Activated T-helper 1 cell treated with anti-CD3 and anti-CD28 coated beads, Interleukin-2, amount 50 U/mL, for 16 hours (primary cell): ENCODE results near the gene MRO.
"Not testable (repeated sequence)": the region's sequence is repeated elsewhere in the genome, so short reads cannot be mapped to it uniquely, and the experiment has no call there.

ENCODE experiments used
- DNase-seq, 2 donors: peaks; one replicate each; pipeline ENCODE4 v3.0.0-alpha.2; 2020; ENCODE audit warnings: low read depth in 1 of 2, low spot score in 1 of 2

The MRO gene

GRCh38 chr18:50819728-50820378 lies at the start of gene MRO:
TSS of gene MRO (minus strand) at chr18:50820016. CDS start at chr18:50809400, 10,616 bp downstream.
- DNase-seq = peak; percentile 57 to 60

- DNase-seq = no peak
Observed at GRCh38 chr18:50869150-50869549, 49.3 kb upstream of the MRO start.

- no peak for DNase-seq
Observed at GRCh38 chr18:50866765-50867164, 46.9 kb upstream of the MRO start.

GRCh38 chr18:50863840-50864375 lies 44.1 kb upstream of the MRO start:
- no peak for DNase-seq

- no peak for DNase-seq
Observed at GRCh38 chr18:50862401-50862800, 42.6 kb upstream of the MRO start.

GRCh38 chr18:50861617-50862016 lies 41.8 kb upstream of the MRO start:
- DNase-seq = no peak

DNA sequence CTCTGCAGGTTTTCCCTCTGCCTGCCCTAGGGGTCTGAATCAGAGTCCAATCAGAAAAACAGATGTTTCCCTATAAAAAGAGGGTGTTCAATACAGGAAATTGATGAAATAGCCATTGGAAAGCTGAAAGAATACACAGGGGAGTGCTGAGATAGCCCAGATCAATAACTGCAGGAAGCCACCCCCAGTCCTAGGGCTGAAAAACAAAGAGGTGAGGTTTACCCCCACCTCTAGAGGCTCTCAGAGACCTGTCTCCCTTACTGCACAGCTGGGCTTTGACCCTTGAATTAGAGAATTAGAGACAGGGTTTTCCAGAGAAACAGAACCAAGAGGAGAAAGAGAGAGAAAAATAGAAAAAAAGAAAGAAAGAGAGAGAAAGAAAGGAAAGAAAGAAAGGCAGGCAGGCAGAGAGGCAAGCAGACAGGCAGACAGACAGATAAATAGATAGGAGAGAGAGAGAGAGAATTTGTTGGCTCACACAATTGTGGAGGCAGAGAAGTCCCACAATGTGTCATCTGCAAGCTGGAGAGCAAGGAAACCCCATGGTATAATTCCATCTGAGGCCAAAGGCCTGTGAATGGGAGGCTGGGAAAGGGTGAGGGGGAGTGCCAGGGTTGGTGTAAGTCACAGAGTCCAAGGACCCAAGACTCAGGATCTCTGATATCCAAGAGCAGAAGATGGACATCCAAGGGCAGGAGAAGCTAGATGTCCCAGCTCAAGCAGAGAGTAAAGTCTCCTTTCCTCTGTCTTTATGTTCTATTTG lies 40.2 kb upstream of the MRO start:
- DNase-seq = no peak

DNA sequence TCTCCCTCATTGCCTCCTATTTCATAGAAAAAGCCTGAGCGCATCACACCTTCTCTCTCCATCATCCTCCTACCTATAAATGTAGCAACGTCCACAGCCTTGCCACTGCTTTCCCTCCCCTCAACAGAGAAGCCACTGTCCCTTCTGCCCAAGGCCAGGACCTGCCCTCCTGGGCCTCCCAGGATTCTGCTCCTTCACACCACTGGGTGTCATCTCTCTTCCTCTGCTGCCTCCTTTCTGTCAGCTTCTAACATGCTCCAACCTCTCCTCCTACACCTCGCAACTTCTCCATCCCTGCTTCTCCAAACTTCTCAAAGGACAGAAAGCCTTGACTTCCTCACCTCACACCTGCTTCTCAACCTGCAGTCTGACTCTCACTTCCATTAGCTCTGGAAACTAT lies 37.9 kb upstream of the MRO start:
- DNase-seq = no peak

DNA sequence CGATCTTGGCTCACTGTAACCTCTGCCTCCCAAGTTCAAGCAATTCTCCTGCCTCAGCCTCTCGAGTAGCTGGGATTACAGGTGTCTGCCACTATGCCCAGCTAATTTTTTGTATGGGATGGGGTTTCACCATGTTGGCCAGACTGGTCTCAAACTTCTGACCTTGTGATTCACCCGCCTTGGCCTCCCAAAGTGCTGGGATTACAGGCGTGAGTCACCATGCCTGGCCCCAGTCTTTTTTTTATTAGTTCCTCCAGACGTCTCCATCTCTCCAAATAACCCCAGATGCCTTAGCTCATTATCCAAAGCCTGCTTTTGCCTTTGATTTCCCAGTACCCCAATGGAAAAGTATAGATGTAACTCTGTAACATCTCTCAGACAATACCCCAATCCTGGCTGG lies 37.4 kb upstream of the MRO start:
- not testable (repeated sequence) for DNase-seq

GRCh38 chr18:50855976-50856757 lies 36.4 kb upstream of the MRO start:
- no peak for DNase-seq

DNA sequence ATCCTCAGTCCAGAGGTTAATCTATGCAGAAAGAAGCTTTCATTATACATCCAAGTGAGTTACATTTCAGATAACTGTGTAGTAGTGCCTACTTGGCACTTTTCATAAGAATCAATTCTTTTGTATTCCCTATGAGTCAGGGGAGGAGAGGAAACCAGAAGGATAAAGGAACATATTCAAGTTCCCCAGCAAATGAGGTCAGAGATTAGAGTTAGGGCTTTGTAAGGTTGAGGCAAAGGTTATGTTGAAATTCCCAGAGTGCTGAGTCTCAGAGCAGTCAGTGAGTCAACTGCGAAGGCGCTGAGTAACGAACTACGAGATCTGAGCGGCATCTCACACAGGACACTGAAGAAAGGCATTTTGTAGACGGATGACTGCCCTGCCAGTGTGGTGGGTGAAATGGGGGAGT lies 34.1 kb upstream of the MRO start:
- DNase-seq = no peak

DNA sequence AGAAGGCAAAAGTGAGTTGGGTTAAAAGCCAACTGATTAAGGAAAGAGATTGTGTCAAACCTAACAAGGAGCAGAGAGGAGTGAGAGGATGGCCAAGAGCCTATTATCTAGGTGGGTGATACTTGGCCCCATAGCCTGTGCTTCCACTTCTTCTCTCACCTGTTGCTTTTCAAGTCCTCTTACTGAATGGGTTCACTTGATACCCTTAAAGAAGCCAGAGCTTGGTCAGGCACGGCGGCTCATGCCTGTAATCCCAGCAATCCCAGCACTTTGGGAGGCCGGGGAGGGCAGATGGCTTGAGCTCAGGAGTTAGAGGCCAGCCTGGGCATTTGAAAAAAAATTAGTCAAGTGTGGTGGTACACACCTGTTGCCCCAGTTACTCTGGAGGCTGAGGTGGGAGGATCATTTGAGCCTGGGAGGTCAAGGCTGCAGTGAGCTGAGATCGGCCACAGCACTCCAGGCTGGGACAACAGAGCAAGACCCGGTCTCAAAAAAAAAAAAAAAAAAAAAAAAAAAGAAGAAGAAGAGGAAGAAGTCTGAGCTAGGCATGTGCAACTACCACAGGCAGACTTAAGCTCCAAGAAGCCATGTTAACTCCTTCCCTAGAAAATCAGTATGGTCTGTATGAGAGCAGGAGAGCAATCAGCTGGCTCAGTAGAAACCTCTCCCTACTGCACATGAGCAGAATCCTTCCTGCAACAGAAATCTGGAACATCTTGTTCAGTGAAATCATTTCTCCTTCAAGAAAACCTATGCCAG lies 30.7 kb upstream of the MRO start:
- DNase-seq = no peak

DNA sequence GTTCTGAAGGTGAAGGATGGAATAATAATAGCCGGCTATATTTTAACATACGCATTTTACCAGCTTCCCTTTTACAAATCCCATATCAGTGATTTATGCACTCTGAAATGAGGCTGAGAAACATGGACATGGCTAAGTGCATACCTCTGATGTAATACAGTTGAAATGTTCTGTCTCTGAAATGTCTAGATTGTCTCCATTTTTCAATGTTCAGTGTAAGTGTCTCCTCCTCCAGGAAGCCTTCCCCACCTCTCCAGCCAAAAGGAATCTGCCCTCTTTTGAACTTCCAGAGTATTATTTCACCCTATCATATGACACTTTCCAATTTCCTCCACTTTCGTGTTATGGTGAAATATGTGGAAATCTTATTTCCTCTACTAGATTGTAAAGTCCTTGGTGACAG lies 29.6 kb upstream of the MRO start:
- no peak for DNase-seq

DNA sequence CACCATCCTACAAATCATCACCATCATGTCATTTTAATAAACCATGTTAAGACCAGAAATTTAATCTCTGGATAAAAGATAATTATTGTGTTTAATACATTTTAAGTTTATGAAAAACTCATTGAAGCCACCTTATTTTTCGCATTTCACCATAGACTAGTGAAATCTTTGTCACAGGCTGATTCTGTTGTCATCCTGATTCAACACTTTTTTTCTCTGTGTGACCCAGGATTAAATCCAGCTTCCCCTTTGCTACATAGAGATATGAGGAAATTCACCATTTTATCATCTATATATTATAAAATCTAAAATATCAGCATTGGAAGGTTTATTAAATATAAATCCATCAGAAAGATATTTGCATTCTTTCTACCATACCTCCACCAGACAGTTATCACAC lies 29.2 kb upstream of the MRO start:
- no peak for DNase-seq

DNA sequence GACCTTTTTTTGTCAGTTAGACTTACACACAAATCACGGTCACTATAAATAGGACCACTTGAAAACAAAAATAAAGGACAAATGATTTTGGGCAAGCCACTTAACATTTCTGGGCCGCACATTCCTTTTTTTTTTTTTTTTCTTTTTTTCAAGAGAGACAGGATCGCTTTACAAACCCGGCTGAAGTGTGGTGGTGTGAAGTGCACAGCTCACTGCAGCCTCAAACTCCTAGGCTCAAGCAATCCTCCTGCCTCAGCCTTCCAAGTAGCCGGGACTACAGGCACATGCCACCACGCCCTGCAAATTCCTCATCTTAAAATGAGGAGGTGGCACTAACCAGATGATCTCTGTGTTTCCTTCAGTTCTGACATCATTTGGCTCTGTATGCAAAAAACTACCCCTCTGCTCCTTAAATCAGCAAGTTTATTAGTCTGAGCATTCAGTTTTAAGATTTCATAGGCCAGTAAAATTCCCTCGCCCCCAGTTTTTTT lies 28.3 kb upstream of the MRO start:
- no peak for DNase-seq

GRCh38 chr18:50847192-50847591 lies 27.4 kb upstream of the MRO start:
- DNase-seq = no peak

DNA sequence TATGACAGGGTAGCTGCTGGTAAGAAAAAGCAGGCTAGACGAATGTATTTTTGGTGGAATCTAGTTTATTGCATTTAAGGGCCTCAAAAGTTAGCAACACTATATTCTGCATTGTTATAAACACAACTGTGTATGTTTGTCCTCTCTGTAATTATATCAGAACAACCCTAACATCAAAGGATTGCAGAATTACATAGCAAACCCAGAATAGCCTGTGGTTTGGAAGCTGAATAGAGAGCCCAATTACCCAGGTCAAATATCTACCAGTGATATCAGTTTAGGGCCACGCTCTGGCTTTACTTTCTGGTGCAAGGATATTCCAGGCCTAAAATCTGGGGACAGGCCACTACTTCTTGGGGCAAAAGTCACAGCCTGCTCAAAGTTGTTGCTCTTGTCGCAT lies 25.1 kb upstream of the MRO start:
- no peak for DNase-seq

- DNase-seq = no peak
Observed at GRCh38 chr18:50844554-50844953, 24.7 kb upstream of the MRO start.

- DNase-seq = no peak
Observed at GRCh38 chr18:50842846-50843245, 23.0 kb upstream of the MRO start.

DNA sequence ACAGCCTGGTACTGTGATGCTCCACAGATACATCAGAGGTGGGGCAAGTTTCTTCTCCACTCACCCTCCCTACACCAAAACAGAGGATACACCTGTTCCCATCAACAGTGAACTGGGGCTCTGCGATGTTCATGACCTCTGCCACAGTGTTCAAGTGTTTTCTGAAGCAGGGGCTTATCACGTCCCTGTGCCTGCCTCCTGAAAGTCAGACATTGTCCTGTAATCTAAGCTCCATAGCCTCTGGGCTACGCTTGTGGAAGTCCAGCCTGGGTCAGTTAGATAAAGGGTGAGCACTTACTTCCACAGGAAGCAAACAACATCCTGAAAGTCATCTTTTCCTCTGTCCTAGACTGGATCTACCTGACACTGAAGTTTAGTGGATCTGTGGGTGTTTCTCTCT lies 20.2 kb upstream of the MRO start:
- no peak for DNase-seq

- no peak for DNase-seq
Observed at GRCh38 chr18:50839341-50839740, 19.5 kb upstream of the MRO start.
